GM19193 (cell line): ENCODE measurements around the gene CABLES2.

ENCODE experiments used
- POLR2A ChIP-seq: IDR thresholded peaks from 4 replicates; pipeline ENCODE4 v1.6.1; 2011; ENCODE audit not compliant: insufficient read depth, insufficient read length; ENCODE audit errors: extremely low read depth

CABLES2 gene

DNA sequence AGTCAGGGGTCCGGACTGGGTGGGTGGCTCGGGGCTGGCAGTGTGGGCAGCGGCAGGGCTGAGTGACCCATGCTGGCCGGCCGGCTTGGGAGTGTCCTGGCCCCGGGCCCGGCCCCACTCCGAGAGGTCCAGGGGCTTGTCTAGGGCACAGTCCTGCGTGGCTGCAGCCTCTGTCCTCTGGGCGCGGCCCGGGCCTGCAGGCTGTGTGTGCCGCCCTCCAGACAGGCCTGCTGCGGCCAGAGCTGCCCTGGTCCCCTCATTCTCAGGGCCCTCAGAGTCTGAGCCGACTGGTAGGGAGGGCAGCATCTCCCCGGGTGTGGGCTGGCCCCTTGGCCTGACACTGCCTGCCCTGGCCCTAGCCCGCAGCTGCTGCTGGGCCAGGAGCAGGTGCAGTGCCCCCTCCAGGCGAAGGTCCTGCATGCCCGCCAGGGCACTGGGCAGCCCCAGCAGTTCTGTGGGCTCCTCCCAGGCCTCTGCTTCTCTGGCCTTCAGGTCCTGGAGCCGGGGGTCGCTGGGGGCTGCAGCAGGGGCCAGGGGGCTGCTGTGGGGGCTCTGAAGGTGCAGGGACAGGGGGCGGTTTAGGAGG, 6.9 kb upstream of the CABLES2 start:
- no peak for TF ChIP-seq POLR2A

DNA sequence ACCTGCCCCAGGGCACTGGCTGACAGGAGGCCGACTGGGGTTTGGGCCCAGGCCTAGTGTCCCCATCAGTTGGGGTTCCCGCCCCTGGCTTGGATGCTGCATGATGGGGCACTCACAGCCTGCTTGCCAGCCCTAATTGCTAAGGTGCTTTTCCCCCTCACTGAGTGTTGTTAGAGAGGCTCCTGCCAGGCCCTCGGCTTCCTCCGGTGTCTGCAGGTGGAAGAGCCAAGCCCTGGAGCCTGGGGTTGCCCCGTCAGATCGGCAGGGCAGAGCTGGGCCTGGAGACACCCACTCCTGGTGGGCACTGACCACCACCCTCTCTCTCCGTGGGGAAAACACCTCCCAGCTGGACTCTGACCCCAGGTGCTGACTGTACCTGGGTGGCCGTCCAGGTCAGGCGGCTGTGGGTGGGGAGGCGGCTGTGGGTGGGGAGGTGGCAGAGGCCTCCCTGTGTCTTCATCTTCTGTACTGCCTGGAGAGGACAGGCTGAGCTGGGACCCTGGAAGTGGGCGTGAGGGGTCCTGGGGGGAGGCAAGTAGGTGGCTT, 6.0 kb upstream of the CABLES2 start:
- TF ChIP-seq POLR2A: no peak

DNA sequence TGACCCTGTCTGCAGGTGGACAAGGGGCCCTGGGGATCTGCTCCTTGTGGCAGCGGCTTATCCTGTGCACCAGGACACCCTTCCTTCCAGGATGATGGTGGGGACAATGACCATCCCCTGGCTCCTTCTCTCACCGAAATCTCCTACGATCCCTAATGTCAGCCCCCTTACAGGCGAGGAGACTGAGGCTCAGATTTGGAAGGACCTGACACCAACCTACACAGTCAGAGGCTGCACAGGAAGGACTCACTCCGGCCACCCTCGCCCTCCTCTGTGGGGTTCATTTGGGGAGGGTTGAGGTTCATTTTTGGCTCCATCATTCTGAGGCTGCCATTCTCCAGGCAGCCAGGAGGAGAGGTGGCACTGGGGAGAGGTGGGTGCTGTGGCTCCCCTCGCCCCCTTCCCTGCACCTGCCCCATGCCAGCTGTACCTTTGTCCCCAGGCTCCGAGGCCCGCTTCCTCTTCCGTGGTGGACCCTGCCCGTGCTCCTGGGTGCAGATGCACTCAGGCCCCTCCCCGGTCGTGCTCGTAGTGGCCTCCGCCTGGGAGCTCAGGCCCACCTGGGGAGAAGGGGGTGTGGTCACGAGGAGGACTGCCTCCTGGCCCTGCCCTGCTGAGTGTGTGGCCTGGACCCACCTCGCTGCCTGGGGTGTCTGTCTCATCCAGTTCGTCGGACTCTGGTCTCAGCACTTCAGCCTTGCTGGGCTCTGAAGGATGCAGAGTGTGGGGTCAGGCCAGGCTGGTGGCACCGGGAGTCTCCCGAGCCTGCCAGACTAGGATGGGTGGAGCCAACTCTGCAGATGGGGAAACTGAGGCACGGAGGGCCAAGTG, 5.3 kb upstream of the CABLES2 start:
- no peak for TF ChIP-seq POLR2A

DNA sequence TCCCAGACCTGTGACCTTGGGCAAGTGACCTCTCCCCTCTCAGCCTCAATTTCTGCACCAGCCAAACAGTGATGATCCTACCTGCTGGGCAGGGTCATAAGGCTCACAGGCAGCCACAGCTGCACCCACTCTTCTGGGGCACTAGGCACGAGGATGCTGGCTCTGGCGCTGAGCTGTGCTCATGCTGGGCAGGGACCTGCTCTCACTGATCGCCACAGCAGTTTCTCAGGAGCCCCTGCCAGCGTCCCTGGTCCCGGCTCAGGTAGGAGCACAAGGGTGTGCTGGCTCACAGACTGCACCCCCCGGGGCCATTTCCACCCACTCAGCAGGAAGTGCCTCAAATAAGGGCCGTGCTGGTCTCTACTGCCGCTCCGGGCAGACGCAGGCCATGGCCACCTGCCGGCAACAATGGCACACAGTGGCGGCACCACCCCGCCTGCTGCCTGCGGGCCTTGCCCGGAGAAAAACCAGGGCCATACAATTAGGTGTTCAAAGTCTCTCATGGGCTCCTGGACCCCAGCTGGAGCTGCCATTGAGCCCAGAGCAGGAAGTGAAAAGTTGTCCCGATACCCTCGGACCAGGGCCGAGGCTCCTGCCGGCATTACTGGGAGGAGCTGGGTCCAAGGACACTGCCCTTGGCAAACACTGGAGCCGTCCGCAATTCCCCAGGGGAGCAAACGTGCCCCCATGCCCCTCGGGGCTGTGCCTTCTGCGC, 4.6 kb upstream of the CABLES2 start:
- no peak for TF ChIP-seq POLR2A

DNA sequence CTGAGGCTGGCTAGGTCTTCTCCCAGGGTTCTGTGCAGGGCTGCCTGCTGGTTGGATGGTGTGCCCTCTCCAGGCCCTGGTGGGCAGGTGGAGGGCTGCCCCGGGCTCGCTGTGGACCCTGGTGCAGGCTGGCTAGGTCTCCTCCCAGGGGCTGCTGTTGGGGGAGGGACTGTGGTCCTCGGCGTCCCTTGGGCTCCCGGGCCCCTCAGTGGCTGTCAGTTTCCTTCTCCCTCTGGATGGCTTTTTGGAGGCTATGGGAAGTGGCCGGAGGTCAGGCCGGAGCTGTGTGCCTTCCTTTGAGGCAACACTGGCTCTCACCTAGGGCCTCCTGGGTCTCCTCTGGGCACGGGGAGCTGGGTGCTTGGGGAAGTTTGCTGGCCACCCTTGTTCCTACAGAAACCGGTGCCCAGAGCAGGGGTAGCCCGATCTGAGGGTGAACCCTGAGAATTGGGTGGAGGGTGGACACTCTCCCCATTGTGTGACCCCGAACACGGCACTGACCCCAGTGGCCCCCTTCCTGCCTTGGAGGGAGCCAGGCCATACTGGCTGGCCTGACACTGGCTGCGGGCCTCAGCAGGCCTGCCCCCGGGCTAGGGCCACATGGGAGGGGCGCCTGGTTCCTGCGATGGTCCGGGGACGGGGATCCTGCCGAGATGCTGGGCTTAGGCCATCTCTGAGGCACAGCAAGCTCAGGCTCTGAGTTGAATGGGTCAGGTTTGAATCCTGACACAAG, 3.8 kb upstream of the CABLES2 start:
- no peak for TF ChIP-seq POLR2A

DNA sequence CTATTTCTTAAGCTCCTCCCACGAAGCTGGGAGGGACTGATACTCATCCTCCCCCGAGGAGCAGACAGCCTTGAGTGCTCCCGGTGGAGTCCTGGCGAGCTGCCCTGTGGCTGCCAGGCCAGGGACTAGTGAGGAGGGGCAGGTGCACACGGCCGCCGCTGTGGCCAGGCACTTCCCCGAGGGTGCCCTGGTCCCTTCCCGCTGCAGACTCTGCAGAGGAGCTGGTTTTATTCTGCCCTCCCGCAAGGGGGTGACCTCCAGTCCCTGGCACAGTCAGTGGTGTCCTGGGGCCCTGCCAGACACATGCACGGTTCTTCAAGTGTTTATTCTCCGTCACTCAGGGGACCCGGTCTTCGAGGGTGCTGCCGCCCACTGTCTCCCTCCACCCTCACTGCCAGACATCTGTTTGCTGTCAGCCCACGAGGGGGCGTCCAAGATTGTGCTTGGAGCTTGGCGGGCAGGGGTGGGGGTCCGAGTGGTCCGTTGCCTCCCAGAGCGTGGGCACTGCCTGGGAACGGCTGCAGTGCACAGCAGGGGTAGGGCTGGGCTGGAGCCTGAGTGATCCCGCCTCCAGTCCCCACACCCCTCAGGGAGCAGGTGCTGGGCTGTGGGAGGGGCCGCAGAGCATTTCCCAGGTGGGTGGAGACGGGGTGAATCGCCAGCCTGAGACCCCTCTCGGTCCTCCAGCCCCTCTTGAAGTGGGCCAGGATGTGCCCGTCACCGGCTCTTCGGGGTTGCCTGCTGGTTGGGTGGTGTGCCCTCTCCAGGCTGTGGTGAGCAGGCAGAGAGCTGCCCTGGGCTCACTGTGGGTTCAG, 3.1 kb upstream of the CABLES2 start:
- TF ChIP-seq POLR2A: no peak

DNA sequence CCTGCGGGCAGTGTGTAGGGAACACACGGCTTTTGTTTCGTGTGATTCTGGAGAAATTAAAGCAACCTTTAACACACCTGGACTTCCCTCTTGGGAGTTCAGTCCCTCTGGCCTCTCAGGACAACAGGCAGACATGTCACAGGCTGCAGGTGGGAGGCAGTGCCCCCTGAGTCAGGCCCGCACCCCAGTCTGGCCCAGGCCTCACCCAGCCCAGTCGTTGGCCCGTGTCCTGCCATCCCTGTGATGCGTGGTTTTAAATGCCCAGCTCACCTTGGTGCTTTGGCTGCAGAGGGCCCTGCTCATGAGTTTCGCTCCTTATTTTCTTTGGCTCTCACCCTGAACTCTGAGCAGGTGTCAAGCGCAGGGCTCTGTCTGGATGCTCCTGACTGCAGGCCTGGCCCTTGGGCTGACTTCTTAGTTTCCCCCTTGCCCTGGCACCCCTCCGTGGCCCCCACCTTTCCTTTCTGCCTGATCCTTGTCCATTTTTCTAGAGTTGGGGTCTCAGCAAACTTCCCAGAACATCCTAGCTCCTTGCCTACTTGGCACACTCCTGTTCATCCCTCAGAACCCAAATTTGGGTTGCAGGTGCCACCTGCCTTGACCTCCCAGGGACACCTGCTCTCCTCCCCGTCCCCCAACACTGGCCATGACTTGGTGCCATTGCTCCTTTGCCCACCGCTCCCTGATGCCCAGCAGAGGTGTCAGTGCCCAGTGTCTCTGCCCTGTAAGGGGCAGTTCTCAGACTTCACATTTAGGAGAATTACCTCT, 2.2 kb upstream of the CABLES2 start:
- TF ChIP-seq POLR2A: no peak

DNA sequence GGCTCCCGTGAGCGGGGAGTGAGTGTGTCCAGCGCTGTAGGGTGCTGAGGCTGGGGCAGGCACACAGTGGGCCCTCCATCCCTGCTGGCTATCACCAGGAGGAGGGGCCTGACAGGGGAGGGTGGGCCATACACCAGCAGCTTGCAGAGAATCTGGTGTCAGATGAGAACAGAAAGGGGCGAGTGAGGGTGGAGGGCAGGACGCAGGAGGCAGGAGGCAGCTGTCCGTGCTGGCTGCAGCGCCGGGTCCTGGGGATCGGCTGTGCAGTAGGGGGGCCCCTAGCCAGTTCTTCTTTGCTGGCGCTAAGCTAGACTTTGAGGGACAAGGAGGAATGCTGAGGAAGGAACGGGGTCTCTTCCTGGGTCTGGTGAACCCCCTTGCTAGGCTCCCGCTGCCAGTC, 1.6 kb upstream of the CABLES2 start:
- no peak for TF ChIP-seq POLR2A

DNA sequence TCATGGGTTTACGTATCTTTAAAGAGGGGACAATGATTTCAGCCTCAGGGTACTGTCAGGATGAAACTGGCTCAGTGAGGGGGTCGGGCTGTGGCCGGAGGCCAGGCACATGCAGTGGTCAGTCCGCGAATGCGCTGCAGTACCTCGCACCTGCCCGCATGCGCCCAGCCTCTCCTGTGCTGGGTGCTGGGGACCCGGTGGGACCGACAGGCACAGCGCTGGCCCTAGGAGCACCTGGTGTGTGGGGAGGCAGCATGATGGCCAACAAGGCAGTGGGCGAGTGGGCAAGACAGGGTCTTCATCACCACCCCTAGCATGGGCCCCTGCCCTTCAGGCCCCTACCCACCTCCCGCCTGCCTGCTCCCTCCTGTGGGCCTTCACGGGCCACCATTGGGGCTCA, 970 bp upstream of the CABLES2 start:
- no peak for TF ChIP-seq POLR2A

DNA sequence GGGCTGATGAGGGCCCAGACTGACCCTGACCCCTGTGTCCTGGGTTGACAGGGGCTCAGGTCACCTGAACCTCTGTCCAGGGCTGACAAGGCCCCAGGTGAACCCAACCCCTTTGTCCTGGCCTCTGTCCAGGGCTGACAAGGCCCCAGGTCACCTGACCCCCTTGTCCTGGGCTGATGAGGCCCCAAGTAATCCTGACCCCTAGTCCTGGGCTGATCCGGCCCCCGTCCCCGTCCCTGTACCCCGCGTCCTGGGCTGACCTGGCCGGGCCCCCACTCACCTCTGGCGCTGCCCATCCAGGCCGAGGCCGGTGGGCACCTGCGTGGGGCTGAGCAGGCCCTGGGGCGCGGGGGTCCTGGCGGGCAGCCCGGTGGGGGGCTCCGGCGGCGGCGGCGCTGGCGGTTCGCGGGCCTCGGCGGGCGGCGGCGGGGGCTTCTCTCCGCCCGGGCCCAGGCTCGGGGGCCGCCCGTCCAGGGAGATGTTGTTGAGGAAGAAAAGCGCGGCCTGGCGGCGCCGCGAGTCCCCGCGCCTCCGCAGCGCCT, 379 bp downstream of the CABLES2 start:
- TF ChIP-seq POLR2A: no peak

DNA sequence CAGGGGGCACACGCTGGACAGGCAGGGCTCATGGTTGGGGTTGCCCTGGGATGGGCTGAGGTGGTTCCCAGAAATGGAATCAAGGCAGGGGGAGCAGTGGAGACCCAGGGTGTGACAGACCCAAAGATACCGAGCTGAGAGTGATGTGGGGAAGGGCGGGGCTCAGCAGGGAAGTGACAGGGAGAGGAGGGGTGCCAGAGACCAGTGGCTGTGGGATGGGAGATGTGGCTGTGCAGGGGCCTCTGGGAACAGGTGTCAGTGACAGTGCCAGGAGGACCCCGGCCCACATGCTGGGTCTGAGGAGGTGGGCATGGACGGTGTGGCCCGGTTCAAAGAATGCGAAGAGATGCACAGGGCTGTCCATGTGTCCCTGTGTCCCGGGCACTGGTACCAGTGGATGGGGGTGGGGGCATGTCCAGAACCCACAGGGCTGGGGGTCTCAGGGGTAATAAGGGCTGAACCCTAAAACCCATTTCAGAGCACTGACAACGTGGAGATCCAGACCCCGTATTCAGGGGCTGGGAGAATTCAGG, 1.0 kb downstream of the CABLES2 start:
- no peak for TF ChIP-seq POLR2A

DNA sequence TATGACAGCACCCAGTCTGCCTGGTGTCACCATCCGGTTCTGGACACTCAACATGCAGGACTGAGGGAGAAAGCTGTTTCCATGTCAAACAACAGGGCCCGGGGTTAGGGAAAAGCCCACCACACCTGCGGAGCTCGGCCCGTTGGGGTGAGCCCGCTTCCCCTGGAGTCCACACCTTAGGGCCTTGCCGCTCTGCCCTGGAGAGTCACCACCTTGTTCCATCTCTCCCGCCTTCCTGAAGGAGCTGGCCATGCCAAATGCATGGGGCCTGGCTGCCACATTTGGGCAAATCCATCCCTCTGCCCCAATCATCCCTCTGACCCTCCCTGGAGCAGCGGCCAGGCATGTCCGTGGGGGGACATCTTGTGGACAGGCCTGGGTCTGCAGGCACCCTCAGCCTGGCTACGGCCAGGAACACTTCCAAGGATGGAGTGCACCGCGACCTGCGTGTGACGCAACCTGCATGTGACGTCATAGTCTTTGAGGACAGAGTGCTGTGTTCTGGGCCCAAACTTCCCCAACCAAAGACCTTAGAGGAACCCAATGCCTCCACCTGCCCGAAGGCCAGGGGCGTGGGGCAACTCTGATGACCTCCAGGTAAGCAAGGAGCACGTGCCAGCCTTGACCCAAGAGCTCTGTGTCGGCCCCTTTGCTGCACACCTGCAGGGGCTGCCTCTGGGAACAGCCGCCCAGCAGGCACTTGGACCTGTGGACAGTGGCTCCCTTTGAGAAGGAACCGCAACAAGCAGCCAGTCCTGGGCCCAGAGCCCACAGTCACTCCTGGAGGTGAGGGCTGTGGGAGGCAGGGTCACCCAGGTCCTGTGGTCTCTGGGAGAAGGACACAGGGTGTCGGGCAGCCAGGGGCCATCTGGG, 1.7 kb downstream of the CABLES2 start:
- no peak for TF ChIP-seq POLR2A

DNA sequence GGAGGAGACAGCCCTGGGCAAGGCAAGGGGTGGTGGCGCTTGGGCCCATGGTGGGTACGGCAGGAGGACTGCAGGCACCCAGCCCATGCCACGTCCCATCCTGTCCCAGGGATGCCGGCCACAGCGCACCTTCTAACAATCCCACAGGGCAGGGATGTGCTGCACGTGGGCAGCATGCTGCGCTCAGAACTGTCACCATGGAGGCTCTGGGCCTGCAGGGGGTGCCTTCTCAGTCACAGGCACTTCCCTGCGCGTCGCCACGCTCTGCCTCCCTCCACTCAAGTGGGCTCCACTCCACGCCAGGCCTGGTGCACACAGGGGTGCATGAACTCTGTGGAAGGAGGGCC, 2.4 kb downstream of the CABLES2 start:
- TF ChIP-seq POLR2A: no peak
